Inflammatory macrophage treated with lipopolysaccharide for 4 hours (primary cell): ENCODE measurements around the gene FTHL17.
A peak's percentile ranks its signal among the peaks of the same experiment; 100 is the strongest.

ENCODE experiments used
- DNase-seq: peaks from one replicate; pipeline ENCODE4 v3.0.0-alpha.2; 2020

Gene FTHL17

DNA sequence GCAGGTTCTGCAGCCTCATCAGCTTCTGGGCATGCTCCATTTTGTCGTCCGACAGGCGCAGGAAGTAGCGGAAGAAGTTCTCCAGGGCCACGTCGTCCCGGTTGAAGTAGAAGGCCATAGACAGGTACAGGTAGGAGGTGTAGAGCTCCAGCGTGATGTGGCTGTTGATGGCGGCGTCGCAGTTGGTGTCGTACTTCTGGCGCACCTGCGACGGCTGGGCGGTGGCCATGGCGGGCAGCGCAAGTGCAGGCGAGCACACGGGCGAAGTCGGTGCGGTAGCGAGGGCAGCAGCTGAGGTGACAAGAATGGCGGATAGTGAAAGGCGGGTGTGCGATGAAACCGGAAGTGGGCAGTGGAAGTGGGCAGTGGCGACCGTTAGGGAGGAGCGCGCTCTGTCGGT, at the start of gene FTHL17:
Gene FTHL17 (minus strand): TSS at position 317 of the 400 bp plus-strand sequence. CDS start 88 bp downstream, at position 229.
- DNase-seq, result no peak

DNA sequence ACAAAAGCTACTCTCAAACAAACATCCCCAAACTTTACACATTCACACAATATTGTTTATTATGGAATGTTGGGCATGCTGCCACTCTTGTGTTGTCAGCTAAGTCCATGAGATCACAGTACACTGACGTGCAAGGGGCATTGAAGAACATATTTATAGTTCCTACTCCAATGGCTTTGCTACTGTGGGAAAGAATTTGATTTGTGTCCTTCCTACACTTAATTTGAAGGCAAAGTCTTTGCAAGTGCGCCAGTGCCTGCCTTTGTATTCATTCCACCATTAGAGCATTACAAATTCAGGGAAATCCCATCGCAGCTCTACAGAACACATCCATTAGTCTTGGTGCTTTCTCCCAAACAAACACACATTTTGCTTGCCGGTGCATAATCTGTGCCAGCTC, 45.4 kb upstream of the FTHL17 start:
- no peak for DNase-seq

DNA sequence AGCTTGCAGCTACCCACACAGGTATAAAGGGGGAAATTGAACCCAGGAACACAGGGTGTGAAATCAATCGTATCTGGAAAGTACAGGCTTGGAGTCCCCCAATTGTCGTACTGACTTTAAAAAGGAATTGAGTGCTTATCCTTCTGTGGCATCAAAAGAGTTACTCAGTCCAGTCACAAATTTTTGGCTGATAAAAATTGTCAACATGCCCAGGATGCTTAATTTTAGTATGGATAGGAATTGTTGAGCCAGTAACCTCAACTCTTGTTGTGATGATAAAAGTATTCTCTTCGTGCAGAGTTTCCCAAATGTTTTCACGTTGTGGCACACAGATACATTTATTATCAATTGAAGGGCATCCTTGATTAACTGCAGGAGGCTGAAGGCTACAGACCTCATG, 43.6 kb upstream of the FTHL17 start:
- no peak for DNase-seq

DNA sequence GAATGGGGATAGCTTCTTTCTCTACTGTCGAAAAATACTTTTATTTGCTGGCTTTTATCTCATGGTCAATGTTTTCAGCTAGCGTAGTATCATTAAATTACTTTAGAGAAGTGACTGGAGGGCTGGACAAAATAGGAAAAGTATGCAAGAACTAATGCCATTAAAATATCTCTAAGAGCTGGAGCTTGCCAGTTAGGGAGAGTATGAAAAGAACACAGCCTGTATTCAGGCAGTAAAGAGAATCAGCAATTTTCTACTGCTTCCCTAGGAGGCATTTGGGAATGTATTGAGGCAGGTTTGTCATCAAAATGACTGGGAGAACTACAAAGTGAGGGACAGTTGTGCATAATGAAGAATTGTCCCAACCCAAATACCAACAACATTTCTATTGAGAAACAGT, 43.0 kb upstream of the FTHL17 start:
- DNase-seq, result no peak

DNA sequence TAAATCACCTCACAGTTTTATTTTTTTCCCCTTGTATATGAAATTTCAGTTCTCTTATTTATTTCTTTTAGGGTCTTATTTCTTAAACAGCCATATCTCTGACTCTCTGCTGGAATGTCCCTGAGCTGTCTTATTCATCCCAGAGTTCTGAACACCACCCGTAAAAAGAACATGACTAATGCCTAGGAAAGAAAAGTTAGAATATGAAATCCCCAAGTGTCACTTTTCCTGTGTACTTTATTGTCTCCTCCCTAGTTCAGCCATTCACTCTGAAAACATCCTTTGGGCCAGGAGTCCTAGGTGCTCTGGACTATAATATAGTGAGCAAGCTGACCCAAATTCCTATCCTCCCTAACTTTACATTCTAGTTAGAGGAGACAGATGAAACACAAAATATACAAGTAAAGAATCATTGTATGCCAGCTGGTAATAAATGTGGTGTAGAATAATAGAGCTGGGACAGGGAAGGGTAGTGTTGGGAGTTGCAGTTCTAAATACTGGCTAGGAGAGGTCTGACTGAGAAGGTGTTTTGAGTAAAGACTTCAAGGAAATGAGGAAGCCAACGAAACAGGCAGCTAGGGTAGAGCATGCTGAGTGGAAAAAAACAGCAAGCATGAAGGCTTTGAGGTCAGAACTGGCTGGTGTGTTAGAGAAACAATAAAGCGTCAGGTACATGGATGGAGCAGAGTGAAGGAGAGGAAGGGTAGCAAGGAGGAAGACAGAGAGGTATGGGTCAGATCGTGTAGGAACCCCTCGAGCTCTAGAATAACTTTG, 40.6 kb upstream of the FTHL17 start:
- DNase-seq, result no peak

DNA sequence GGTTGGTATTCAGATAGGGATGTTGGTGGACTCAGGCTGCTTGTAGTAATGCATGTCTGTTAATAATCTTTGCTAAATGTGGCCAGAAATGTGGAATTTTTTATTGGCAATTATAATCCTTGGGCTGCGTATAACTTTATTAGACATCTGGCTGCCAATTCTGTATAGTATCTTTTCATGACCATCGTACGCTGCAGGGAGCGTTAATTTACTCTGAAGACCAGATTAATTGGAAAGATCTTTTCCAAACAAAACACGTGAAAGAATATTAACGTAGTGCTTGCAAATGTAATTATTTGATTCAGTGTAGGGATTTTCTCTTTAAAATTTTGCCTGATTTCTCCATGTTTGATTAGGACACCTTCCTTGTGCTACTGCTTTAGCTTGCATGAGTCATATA, 38.8 kb upstream of the FTHL17 start:
- DNase-seq, result no peak

DNA sequence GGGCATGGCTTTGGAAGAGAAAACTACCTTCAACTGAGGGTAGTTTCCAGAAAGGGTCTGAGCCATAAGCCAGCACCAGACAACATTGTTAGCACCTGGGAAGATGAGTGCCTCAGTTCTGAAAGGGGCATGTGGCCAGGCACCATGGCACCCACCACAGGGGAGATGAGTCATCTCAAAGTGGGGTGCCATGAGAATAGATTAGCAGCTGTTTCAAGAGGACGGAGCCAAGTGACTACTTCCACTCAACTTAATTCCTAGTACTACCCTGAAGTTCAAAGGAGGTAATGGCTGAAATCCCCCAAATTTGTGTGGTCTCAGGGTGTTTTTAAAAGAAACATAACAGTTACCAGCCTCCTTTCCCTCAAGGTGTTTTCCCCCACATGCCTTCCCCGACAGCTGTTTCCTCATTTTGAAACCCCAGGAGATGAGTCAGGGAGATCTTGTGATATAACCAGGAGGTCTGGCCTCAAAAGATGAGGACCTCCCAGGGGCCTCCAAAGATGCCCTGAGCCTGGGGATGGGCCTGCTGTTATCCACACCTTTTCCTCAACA, 27.8 kb upstream of the FTHL17 start:
- DNase-seq, result peak; percentile 2

DNA sequence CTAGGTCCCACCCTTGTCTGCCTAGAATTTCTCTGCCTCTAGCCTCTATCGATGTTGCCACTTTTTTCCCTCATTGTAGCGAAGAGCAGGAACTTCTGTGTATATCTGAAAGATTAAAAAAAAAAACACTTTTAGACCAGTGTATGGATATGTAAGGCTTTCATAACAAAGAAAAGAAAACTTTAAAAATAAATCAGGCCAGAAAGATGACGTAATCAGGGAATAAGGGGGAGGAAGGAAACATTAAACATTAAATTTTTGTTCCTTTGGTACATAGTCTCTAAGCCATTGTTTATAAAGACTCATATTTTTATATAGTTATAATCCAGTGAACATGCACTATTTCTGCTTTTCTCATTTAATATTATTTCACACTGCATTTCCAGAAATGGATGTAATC, 26.2 kb upstream of the FTHL17 start:
- DNase-seq, result no peak

DNA sequence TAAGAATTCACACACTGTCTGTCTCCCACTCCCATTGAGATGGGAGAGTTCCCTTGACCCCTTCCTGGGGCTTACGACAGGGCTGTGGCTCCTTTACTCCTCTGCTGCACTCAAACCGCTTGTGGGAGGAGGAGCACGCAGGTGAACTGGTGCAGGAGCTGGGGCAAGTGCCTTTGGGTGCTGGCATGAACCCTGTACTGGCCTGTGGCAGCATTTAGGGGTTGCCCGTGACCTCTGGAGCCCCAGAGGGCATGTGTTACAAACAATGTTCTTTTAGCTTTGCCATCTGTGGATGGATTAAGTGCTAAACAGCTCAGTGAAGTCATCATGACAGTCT, 21.8 kb upstream of the FTHL17 start:
- no peak for DNase-seq

DNA sequence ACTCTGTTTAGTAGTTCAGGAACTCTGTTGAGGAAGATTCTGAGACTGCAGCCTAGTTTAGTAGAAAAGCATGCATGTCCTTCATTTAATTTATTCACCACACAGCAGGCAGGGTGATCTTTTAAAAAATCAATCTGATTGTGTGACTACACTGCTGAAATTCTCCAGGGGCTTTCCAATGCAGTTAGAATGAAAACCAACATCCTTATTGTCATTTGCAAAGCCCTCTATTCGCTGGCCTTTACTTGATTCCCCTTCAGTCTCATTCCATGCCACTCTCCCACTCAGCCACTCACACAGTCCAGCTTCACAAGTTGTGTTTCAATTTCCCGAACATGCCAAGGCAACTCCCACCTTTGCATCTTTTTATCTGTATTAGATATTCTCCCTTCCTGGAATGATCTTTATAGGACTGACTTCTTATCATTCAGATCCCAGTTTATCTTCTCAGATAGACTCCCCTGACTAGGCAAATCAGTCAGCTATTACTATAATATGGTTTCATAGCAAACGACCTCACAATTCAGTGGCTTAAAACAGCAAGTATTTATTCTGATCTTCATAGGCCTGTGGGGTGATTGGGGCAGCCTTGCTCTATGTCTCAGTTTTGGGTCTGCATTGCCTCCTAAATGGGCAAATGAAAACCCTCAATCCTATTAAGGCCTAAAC, 21.3 kb upstream of the FTHL17 start:
- no peak for DNase-seq

DNA sequence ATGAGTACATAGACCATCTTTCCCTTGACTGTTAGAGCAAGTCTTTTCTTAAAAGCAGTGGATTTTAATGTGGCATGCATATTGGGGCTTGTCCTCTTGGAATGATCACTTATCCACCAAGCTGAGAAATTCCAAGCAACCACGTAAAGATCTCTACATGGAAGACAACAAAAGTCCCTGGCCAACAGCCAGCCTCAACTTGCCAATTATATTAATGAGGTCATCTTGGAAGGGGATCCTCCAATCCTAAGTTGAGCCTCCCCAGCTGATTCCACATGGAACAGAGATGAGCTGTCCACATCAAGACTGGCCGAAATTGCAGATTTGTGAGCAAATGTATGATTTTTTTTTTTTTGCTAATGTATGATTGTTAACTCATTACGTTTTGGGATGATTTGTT, 20.6 kb upstream of the FTHL17 start:
- DNase-seq, result no peak

DNA sequence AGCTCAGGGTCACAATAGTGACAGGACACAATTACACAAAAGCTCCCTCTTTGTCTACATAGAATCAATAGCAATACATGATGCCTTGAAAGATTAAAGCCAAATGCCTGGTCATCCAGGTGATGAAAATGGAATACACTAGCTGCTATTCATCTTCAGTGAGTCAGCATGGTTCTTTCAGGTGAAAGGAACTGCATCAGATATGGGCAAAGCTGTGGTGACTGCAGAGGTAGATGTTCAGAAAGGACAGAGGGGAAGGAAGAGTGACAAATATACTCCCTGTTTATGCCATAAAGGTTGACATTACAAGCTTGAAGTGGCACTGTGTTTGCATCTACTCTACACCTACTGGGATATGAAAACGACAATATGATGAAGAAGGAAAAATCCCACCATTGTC, 20.0 kb upstream of the FTHL17 start:
- DNase-seq, result no peak

DNA sequence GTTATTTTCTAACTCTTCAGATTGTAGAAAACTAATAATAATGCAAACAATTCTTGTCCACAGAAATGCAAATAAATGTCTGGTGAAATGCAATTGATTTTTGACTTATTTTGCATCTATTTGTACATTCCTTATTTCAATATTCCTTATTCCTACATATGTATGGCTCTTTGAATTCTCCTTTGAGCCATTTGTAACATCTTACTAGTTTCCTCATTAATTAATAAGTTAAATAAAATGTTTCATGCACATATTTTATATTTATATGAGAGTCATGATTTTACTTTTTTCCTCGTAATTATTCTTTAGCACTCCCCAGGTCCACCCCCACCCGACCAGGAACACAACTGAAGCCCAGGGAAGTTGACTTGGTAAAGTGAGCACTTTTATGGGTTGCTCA, 2.7 kb upstream of the FTHL17 start:
- DNase-seq, result no peak

DNA sequence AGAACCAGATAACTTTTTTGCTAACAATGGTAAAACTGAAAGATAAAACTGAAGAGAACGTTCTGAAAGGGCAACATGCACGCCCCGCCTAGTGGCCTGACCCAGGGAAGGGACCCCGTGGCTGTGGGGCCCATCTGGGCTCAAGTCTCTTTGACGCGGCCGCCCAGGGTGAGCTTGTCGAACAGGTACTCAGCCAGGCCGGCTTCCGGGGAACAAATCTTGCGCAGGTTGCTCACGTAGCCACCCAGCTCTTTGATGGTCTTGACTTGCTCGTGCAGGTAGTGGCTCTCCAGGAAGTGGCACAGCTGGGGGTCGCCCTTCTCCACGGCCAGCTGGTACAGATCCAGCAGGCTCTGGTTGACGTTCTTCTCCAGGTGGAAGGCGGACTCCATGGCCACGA, 579 bp downstream of the FTHL17 start:
- DNase-seq, result no peak

DNA sequence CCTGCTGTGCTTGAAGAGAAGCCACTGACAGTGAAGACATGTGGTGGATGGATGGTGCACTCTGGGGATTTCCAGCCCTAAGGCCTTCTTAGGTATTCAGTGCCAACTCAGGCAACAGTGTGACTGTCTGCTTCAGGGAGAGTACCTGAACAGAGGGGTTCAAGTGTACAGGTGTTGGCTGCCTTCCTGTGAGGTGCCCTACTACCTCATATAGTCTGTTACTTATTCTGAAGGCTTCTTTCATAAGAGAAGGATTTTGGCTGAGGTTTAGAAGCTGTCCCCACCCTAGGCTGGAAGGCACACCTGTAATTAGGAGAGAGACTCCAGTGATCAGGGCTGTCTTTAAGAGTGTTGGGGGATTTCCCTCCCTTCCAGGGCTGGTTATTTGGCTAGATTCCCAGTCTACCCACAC, 1.8 kb downstream of the FTHL17 start:
- DNase-seq, result no peak

DNA sequence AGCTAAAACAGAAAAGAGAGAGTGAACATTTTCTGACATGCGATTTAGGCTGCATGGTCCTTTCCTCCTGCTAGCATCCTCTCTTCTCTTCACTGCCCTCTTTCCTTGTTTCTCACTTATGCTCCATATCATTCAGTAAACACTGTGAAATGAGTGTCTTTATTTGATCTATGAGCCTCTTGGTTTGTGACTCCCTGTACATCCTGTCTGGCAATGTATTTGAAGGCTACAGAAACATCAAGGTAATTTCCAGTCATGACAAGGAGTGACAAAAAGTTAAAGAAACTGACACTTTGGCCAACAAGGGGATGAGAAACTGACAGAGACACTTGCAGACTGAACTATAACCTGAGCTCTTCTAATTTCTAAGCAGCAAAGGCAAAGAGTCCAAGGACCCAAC, 8.7 kb downstream of the FTHL17 start:
- DNase-seq, result no peak

DNA sequence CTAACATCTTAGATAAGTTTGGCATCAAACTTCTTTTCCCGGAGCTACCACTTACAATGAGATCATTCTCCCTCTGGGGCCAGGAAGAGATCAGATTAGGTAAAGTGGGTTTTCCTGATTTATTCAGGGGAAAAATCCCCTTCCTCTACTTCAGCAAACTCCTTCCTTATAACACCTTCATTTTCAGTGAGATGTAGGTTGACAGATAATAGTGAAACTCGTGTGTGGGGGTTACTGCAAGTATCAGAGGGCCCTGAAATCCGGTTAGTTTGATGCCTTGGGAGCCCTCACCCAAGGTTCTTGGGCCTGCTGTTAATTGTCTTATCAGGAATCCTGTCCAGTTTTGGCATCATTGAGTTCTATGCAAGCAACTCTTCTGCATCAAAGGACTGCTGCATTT, 10.8 kb downstream of the FTHL17 start:
- DNase-seq, result no peak

DNA sequence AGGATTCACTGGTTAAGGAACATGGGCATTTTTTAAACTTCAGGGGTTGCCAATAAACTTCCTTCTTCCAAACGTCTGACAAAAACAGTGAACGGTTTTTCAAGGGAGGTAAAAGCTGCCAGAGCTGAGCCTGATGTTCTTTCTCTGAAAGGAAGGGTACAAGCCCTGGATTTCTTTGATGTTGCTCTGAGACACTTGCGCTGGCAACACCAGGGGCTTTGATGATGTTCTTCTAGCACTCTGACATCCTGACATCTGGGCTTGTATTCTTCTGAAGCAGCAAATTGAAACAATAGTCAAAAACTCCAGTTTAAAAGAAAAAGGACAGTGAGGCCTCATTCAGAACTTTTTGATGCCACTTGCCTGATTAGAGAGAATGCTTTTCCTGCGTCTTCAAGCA, 11.8 kb downstream of the FTHL17 start:
- DNase-seq, result no peak

DNA sequence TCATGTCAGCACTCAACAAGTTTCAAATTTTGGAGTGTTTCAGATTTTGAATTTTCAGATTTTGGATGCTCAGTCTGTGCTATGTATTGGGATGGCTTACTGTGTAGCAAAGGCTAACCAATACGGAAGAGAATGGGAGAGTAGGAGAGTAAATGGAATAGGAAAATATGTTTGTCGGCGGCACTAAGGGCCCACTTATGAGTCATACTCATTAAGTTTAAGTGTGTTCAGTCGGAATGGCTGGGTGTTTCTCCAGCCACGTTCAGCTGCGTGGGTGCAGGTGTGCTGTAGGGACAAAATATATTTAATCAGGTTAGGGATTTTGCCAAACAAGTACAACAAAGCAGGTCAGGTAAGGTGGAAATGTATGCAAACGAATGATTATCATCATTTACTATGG, 13.6 kb downstream of the FTHL17 start:
- DNase-seq, result no peak

DNA sequence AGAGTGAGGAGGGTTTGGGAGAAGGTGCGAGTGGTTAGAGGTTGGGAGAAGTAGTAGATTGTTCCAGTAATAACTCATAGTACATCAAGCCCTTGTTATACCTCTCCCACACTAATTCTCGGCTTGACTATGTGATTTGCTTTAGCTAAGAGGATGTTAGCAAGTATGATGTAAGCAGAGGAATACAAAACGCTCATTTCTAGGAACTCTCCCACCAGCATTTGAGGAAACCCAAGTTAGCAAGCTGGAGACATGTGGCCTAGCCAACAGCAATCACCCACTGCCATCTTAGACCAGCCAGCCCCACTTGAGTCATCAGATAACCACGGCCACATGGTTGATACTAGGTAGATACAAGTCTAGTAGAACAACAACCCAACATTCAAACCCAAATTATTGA, 14.2 kb downstream of the FTHL17 start:
- DNase-seq, result peak; percentile 0

DNA sequence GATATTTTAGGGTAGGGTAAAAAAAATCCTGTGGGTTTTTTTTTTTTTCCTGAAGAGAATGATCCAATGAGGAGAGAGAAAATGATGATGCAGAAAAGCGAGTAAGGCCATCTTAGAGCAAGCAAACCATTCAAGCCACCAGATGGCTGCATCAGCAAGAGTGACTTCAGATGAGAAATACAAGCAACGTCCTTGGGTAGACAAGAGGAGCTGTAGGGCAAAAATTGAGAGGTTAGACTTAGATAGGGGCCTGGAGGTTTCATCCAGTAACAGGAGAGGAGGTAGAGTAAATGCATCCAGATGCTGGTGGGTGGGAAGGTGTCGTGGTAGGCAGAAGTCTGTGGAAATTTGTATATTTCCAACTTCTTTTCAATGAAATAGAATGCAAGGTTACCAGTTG, 14.6 kb downstream of the FTHL17 start:
- no peak for DNase-seq

DNA sequence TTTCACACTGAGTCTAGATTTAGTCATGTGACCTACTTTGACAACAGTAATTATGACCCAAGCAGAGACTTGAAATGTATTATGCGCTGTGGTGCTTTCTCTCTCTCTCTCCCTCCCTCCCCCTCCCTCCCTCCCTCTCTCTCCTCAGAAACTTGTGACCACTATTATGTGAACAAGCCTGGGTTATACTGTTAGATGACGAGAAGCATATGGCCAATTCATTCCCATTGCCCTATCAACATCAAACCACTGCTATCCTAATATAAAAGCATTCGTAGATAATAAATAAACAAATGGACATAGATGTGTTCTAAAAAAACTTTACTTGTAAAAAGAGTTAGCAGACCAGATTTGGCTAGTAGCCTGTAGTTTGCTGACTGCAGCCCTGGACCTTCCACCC, 18.2 kb downstream of the FTHL17 start:
- no peak for DNase-seq

DNA sequence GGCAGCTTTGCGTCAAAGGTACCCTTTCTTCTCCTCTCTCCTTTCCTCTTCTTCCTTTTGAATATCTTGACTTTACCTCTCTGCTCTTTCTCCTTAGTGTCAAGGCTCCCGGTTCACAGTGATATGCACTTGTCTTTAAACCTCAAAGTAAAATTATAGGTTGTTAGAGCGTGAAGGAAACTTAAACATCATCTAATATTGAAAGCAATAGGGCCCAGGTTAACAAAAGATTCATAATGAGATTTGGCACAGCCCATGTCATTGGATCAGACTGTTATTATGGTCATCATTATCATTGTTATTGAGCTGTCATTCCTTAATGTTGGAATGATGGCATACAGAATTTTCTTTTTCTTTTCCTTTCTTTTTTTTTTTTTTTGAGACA, 32.5 kb downstream of the FTHL17 start:
- DNase-seq, result no peak

DNA sequence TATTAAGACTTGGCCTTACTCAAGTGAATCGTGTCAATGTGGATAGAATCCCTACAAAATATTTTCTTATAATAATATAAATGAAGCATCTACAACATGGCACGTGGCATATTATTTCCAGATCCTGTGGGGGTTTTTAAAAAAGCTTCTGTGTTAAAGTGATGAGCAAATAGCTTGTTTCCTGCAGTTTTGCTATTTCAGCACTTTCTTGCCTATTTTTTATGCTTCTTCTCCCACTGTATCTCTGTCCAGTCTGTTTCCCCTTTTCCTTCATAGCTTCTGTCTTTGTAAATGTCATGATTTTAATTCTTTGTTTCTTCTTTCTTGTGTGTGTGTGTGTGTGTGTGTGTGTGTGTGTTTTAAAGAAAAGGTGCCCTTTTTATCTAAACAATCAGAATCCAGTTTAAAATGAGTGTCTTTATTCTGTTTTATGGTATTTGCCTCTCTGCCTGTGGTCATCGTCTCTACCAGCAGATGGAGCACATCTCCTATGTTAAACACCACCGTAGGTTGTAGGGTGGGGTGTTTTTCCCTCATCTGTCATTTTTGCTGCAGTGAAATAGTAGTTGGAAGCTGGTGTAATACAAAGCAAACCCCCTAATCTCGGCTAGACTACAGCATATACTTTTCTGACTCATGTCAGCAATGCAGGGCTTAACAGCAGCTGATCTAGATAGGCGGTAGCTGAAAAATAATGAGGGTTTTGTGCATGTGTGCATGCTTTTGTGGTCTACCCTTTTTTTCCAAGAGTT, 33.1 kb downstream of the FTHL17 start:
- DNase-seq, result peak; percentile 25
